ENCODE data around the gene PARD3.

Gene PARD3

DNA sequence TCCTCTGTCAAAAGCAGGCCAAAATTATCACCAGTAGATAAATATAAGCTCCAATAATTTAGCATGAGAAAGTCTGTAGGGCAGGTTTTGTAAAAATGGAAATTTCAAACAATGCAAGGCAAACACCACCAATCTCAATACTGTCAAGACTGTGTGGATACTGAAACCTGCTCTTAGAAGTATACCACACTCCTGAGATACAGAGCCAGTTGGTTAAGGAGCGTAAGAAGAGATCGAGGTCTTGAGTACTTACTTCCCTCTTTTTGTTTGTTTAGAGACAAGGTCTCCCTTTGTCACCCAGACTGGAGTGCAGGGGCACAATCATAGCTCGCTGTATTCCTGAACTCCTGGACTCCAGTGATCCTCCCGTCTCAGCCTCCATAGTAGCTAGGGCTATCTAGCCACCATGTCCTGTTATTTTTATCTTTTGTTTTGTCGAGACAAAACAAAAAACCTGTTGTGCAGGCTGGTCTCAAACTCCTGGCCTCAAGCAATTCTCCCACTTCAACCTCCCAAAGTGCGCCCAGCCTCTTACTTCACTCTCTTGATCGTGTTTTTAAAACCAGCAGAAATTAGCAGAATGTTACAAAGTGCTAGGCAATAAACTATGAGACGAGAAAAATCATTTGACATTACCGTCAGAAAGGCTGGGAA lies 205.7 kb downstream of the PARD3 start:
- no peak for DNase-seq

DNA sequence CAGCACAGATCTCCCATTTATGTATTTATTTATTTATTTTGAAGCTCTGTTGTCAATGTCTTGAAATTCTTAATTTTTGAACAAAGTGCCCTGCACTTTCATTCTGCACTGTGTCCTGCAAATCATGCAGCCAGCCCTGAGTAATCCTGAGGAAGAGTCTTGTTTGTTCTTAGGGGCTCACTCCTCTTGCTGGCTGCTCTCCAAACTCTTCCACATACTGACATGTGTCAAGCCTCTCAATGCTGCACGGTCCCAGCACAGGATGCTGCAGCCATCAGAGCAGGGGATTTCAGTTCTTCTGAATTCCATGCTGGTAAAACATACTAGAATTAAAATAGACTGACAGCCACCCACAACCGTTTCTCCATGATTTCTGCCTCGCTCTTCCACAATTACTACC lies 207.2 kb downstream of the PARD3 start:
- no peak for DNase-seq

GRCh38 chr10:34606890-34607289 lies 208.2 kb downstream of the PARD3 start:
- DNase-seq: no peak

DNA sequence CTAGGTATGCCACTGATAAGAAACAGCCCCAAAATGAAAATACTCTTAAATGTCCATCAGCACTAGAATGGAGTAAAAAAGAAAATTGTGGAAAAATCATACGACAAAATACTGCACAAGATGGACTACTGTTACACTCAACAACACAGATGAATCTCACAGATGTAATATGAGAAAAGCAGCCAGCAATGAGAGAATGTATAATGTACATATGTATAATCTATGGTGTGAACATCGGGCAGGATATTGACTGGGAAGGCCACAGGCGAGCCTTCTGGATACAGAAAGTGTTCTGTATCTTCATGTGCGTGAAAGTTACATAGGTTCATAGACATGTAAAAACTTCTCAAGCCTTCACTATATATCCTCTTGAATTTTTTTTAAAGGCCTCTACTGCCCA lies 212.6 kb downstream of the PARD3 start:
- DNase-seq: no peak

DNA sequence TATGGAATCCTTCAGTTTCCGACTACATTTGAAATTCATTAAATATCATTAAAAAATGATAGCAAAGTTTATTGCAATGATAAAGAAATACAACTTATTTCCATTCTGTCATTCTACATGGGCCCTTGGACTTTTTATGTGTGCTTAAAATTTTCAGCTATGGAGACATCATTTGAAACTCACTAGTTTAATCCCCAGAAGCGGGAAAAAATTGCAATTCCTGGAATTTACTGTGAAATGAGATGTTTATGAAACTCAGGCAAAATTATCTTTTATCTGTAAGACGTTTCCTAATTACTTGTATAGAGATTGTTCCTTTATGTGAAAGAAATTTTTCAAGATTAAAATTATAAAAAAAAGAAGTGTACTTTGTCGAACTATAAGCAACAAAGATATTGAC lies 213.4 kb downstream of the PARD3 start:
- DNase-seq: no peak

GRCh38 chr10:34599026-34599795 lies 215.9 kb downstream of the PARD3 start:
- DNase-seq: no peak

DNA sequence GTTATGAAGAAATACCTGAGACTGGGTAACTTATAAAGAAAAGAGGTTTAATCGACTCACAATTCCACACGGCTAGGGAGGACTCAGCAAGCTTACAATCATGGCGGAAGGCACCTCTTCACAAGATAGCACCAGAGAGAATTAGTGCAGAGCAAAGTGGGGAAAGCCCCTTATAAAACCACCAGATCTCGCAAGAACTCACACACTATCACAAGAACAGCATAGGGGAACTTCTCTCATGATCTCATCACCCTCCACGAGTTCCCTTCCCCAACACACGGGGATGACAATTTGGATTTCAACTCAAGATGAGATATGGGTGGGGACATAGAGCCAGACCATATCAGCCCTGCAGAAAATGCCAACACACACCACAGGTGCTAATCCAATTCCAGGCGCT lies 218.7 kb downstream of the PARD3 start:
- DNase-seq: no peak

DNA sequence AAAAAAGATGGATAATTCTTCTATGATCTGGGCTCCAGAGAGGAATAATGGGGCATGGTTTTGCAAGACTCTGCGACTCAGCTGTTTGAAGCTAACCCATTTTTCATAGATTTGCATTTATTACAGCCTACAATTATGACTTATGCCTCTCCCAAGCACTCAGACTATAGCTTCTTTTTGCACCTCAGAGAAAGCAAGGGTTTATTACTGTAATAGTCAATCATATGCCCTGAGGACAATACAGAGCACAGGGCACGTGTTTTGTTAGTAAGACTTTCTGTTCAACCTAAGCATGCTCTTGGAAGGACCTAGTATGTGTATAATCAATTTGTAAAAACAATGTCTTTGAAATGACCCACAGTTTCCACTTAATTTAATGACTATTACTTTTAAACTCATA lies 221.2 kb downstream of the PARD3 start:
- DNase-seq: no peak

- no peak for DNase-seq
Observed at GRCh38 chr10:34593374-34593890, 221.7 kb downstream of the PARD3 start.

DNA sequence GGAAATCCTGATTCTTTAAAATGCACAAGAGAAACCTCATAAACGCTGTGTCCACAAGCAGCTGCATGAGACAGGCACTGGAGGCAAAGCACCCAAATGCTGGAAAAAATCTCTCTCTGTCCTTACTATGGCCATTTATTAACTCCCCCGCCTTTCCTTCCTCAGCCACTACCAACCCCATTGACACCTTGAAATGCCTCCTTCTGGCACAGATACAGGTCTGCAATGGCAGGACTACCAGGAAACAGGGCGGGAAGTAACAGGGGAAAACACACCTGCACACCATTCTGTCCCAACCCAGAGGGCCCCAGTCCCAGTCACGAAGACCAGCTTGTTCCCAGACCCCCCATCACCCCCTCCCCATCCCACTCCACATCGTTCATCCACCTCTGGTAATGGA lies 224.3 kb downstream of the PARD3 start:
- DNase-seq: no peak

DNA sequence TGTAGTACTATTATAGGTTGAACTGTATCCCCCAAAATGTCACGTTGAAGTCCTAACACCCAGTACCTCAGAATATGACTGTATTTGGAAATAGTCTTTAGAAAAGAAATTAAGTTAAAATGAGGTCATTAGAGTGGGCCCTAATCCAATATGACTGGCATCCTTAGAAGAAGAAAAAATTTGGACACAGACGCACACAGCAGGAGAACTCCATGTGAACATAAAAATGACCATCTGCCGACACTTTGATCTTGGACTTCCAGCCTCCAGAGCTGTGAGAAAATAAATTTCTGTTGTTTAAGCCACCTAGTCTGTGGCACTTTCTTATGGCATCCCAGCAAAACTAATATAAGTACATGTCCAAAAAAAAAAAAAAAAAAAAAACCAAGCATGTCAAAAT lies 225.8 kb downstream of the PARD3 start:
- DNase-seq: no peak

- no peak for DNase-seq
Observed at GRCh38 chr10:34587680-34588019, 227.4 kb downstream of the PARD3 start.

GRCh38 chr10:34587002-34587679 lies 228.0 kb downstream of the PARD3 start:
- no peak for DNase-seq

GRCh38 chr10:34585422-34586112 lies 229.5 kb downstream of the PARD3 start:
- no peak for DNase-seq

GRCh38 chr10:34584164-34584563 lies 230.9 kb downstream of the PARD3 start:
- DNase-seq: no peak

- DNase-seq: no peak
Observed at GRCh38 chr10:34581801-34582532, 233.1 kb downstream of the PARD3 start.

GRCh38 chr10:34580643-34581042 lies 234.5 kb downstream of the PARD3 start:
- DNase-seq: no peak

DNA sequence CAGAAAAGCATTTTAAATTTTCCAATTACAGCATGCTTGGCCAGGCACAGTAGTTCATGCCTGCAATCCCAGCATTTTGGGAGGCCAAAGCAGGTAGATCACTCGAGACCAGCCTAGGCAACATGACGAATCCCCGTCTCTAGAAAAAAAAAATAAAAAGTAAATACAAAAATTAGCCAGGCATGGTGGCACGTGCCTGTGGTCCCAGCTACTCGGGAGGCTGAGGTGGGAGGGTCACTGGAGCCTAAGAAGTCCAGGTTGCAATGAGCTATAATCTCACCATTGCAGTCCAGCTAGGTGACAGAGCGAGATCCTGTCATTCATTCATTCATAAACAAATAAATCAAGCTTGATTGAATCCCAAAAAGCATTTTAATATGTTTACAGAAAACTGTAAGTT lies 234.9 kb downstream of the PARD3 start:
- no peak for DNase-seq

DNA sequence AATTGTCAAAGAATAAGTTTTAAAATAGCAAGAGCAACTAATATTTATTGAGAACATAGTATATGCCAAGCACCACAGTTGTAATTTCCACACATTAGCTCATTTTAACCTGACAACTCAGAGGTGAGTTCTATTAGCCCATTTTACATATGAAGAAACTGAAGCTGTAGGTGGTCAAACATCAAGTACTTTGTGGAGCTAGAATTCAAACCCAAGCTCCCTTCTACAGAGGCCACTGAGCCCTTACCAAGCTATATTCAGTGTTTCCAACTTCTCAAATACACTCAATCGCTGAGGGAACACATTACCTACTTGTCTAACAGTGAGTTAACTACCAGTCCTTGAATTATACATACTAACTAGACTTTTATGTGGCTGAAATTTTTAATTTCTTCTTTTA lies 236.6 kb downstream of the PARD3 start:
- no peak for DNase-seq

GRCh38 chr10:34576797-34577196 lies 238.3 kb downstream of the PARD3 start:
- DNase-seq: no peak

GRCh38 chr10:34575882-34576281 lies 239.2 kb downstream of the PARD3 start:
- no peak for DNase-seq

GRCh38 chr10:34574353-34574934 lies 240.7 kb downstream of the PARD3 start:
- no peak for DNase-seq

Measured in effector CD8-positive, alpha-beta T cell (primary cell).